GM19025 (cell line): Measurements from ENCODE around the gene SENP2.
"Not testable (repeated sequence)": the region's sequence is repeated elsewhere in the genome, so short reads cannot be mapped to it uniquely, and the experiment has no call there.

Source experiments
- ATAC-seq: cut with Tn5 transposase; IDR thresholded peaks from one replicate; pipeline ENCODE4 v1.9.1; 2021; ENCODE audit warnings: mild to moderate bottlenecking, low read depth, moderate library complexity; ENCODE audit not compliant: unreplicated experiment

SENP2 gene

GRCh38 chr3:185585518-185585858, 607 bp upstream of the SENP2 start:
- no peak for ATAC-seq

- no peak for ATAC-seq
These were observed 568 bp downstream of the SENP2 start for GRCh38 chr3:185586686-185587039.

DNA sequence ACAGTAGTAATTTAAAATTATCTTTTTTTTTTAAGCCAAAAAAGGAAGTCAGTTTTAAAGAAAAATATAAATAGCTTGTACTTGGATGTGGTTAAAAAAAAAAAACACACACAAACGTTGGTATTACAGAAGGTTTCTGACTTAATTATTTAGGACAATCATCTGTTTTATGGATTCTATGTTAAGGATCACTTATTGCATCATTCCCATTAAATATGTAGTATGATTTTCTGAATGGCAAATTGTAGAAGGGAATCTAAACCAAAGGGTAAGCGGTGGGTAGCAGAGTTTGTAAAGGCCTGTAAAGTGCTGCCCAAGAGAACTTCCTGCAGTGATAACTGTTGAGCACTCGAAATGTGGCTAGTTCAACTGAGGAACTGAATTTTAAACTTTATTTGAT, 8.0 kb downstream of the SENP2 start:
- no peak for ATAC-seq

- no peak for ATAC-seq
These were observed 9.4 kb downstream of the SENP2 start for GRCh38 chr3:185595526-185595925.

GRCh38 chr3:185605566-185605965, 19.5 kb downstream of the SENP2 start:
- no peak for ATAC-seq

DNA sequence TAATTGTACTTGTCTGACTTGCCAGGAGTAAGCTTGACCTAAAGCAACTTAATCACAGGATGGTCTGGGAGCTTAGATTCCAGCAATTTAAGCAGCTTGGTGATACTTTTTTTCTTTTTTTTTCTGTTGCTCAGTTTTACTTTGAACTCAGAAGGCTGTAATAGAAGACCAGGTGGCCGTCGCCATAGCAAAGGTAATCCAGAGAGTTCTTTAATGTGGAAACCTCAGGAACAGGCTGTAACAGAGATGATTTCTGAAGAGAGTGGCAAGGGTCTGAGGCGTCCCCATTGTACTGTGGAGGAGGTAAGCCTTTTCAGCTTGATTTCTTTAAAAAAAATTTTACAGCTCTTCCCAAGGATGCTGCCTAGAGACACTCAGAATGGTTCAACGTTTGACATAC, 20.1 kb downstream of the SENP2 start:
- ATAC-seq: no peak

- ATAC-seq: no peak
These were observed 26.9 kb downstream of the SENP2 start for GRCh38 chr3:185613016-185613415.

GRCh38 chr3:185623939-185624665, 38.0 kb downstream of the SENP2 start:
- ATAC-seq: no peak

DNA sequence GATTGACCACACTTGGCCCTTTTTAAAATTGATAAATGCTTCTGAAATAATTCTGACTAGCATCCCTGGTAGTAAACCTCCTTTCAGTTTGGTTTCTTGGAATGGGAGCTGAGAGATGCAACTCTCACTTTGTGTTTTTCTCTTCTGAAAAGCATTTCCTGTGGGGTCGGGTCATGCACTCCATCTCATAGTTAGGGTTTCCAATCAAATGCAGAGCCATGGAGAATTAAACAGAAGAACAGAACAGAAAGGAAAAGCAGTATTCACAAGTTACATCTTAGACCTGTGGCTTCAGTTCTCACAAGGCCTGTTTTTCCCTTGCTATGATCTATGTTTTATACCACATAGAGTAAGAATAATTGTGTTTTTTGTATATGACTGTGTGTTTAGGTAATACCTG, 39.7 kb downstream of the SENP2 start:
- ATAC-seq: no peak

DNA sequence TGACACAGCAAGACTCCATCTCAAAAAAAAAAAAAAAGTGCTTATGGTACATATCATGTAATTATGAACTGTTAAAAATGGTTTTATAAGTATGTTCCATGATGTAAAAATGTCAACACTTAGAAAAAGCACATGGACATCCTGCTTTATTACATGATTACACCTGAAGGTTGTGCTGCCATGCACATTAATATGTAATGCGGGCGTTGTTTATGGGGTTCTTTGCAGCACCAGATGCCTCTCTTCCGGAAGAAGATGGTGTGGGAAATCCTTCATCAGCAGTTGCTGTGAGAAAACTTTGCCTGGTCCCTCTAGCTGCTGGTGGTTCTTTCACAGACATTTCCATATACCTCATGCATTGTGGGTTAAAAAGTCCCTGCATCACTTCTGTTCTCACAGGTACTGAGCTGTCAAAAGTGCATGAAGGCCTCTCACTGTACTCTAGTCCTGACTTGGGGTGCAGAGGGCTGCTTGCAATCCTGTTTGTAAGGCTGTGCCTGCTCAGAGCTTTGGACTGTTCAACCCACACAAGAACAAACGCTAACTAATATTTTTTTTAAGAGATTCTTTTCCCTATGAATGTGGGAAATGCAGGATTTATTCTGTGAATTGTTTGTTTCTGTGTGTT, 43.6 kb downstream of the SENP2 start:
- no peak for ATAC-seq

DNA sequence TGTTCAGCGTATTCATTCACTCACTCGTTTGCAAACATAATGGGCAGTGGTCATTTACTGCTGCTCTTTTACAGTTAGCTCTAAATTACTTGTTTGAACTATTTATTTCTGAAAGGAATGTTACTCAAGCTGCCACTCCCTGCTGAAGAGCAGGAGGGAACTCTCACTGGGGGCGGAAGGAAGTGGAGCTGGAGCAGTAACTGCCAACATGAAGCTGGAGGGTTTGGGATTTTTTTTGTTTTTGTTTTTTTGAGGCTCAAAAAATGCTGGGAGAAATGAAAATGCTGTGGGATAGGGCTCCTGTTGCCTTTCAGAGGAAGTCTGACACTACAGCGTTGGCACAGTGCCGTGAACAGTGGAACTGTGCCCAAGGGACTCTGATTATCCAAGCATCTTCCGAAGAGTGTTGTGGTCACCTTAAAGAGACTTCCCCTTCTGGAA, 44.1 kb downstream of the SENP2 start:
- ATAC-seq: no peak

GRCh38 chr3:185631108-185631507, 45.0 kb downstream of the SENP2 start:
- no peak for ATAC-seq

DNA sequence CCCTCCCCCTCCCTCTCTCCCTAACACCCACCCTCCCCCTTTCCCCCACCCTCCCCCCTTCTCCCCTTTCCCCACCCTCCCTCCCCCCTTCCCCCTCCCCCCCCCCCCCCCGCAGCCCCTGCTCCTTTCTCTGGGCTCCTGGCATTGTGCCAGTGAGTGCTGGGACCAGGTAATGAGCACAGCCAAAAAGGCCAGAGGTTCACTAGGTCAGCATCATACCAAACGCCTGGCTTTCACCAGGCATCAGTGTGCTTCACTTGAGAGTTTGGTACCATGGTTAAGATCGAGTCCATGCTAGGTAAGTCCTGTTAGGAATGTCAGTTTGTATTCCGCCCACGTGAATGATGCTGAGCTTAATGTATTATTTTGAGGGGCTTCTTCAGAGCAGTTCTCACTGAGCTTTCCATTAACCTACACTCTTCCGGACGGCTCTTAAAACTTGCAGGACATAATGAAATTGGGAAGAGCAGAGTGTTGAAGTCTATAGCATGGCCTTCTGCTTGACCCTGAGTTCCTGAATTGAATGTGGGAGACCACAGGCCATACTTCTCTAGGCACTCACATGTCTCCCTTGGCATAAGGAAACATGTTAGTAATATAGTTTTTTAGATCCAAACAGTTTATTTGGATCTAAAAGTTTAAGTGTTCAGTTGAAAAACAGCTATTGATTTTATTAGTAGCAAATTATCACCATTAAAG, 45.6 kb downstream of the SENP2 start:
- ATAC-seq: no peak

- no peak for ATAC-seq
These were observed 46.9 kb downstream of the SENP2 start for GRCh38 chr3:185632996-185633395.

DNA sequence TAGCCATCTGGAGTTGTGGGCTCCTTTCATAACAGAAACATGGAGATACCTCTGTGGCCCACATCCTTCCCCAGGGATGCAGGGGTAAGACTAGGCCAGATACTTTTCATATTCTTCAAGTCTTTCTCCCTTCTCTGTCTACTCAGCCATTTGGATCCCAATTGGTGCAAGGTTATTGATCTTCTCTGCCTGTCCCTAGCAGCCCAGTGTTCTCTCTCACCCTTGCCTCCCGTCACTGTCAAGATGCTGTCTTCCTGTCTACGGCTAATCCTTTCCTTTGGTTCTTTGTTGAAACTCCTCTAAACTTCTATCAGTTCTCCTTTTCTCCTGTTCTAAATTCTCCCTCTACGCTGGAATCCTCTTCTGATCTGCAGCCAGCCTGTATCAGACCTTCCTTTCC, 51.3 kb downstream of the SENP2 start:
- ATAC-seq: no peak

DNA sequence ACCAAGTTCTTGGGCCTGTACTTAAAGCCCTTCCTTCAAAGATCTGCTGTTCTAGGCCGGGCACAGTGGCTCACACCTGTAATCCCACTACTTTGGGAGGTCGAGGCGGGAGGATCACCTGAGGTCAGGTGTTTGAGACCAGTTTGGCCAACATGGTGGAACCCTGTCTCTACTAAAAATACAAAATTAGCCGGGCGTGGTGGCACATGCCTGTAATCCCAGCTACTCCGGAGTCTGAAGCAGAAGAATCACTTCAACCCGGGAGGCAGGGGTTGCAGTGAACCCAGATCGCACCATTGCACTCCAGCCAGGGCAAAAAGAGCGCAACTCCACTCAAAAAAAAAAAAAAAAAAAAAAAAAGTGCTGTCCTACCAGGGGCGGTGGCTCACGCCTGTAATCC, 52.6 kb downstream of the SENP2 start:
- not testable (repeated sequence) for ATAC-seq

DNA sequence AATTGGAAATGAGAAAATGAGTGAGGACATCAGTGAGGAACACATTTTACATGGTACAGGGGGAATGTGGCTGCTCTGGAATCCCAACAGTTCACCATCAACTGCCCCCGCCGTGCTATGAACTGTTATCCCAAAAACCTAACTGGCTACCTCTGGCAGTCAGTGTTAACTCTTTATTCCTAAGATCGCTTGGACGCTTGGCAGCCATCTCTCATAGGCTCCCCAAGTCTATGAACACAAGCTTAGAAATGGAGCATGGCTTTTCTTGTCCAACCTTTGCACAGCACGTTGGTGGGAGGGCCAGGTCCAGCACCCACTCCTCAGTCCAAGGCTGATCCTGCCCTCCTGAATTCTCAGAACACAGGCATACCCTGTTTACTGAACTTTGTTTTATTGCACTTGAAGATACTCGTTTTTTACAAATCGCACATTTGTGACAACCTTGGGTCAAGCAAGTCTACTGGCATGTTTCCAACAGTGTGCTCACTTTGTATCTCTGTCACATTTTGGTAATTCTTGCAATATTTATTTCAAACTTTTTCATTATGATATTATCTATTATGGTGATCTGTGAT, 53.6 kb downstream of the SENP2 start:
- ATAC-seq: no peak

DNA sequence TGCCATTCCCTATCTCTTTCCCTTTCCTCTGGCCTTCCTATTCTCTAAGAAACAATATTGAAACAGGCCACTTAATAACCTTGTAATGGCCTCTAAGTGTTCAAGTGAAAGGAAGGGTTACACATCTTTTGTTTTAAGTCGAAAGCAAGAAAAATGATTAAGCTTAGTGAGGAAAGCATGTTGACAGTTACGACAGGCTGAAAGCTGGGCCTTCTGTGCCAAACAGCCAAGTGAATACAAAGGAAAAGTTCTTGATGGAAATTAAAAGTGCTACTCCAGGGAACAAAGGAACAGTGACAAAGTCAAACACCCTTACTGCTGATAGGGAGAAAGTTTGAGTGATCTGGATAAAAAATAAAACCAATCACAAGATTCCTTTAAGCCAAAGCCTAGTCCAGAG, 54.2 kb downstream of the SENP2 start:
- no peak for ATAC-seq

DNA sequence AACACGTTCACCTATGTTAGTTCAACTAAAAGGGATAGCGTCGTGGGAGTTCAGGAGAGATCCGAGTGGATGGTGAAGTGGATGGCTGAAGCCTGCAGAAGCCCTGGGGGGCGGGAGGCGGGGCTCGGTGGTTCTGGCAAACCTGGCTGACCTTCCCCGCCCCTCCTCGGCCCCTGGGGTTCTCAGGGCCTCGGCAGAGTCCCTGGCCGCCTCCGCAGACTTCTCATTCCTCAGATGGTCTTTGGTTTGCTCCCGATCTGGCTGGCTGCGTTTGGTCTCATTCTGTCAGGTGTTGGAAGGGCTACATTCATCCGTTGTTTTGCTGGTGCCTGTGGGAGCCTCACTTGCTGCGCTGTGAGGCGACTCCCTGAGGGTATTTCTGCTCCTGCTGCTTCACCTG, 59.1 kb downstream of the SENP2 start:
- ATAC-seq: not testable (repeated sequence)

DNA sequence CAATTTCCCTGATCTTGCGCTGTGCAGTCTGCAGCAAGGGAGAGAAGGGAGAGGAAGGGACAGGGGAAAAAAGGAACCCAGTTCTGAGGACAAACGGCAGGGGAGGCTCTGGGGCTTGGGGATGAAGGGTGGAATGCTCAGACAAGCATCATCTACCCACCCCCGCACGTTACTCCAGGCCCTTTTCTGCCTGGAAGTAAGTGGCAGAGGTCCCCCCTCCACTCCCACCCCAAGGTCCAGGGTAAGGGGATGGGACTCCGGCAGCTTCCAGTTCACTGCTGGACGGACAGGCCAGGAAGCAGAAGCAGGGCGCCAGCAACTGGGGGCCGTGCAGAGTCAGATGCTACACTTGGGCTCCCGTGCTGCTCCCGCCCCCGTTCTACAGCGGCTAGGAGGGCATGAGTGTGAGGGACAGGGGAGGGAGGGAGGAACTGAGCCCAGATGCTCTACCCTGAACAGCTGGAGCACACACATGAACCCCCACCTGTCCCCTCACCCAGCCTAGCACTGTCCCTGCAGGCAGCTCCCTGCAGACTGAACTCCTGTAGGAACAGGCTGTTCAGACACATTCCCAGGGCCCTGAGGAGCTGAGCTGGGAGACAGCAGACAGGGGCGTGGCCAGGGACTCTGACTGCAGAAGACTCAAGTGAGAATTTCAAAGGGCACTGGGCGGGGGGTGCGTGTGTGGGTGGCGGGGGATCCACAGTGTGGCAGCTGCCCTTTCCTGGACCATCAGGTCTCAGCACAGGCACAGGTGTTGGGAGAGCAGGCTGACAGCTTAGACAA, 59.7 kb downstream of the SENP2 start:
- no peak for ATAC-seq
